ENCODE data around the gene HOXA13.

Gene HOXA13

DNA sequence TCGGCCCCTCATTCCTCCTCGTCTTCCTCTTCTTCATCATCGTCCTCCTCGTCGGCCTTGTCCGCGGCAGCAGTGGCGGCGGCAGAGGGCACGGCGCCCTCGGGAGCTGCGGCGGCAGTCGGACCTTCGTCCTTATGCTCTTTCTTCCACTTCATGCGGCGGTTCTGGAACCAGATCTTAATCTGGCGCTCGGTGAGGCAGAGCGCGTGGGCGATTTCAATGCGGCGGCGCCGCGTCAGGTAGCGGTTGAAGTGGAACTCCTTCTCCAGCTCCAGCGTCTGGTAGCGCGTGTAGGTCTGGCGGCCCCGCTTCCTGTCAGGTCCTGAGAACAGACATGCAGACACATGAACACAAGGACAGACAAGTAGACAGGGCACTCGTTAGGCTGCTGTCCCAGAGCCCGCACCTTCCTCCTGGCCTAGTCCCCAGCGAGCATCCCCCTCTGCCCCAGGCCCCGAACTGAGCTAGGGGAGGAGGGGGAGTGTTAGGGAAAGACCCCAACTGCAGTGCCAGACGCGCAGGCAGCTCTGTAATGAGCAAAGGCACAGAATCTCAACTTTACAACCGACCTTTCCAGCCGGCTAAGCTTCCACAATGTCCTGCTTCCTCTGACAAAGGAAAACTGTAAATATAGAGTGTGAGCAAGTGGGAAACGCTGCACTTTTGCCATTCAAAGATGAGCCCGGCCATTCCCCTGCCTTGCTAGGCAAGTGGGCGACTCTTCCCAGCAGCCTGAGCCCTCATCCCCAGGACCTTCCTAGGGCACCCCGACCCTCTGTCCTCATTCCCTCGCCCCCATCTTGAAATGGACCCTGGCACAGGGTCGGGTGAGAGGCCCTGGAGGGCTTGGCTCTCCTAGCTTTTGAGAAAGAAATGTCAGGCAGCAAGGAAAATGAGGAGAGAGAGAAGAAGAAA is 44.7 kb downstream of the HOXA13 start:
- no peak overlapping the region for H3K27ac ChIP-seq (ENCODE audit: insufficient read depth, low read depth, low read length, poor library complexity, severe bottlenecking)
- H3K36me3 ChIP-seq (ENCODE audit: control insufficient read depth, insufficient read depth, low read length), result no peaks in the 10 kb centered on the region
- WGBS, 2 experiments, result 15 to 16% methylated on average over 48 of the region's 48 CpGs
- peaks cover 5% of the 10 kb centered on the region for H3K4me1 ChIP-seq (ENCODE audit: control insufficient read depth, insufficient read depth, low read length)
- peaks cover 100% of the 10 kb centered on the region for H3K27me3 ChIP-seq (ENCODE audit: control insufficient read depth, insufficient read depth, low read length, poor library complexity, severe bottlenecking)
- no peak overlapping the region for H3K4me3 ChIP-seq (ENCODE audit: insufficient read depth, low read depth, low read length)
- no peaks in the 10 kb centered on the region for H3K9me3 ChIP-seq (ENCODE audit: control insufficient read depth, low read length)

DNA sequence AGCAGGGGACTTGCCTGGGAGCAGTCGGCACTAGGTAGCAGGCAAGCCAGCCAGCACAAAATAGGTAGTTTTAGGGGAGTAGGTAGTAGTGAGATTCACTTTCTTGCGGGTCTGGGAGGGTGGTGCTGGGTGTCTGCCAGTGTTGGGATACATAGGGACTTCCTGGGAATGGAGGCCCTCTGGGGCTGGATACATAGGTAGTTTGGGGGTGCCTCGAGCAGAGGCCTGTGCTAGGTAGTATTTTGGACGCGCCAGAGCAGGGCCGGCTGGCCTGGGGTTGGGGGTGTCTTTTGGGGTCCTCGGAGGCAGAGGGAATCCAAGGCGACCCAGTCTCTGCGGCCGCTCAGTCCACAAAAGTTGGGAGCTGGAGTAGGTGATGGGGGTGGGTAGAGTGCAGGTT is 45.5 kb downstream of the HOXA13 start:
- no peaks in the 10 kb centered on the region for H3K36me3 ChIP-seq (ENCODE audit: control insufficient read depth, insufficient read depth, low read length)
- peaks cover 5% of the 10 kb centered on the region for H3K4me1 ChIP-seq (ENCODE audit: control insufficient read depth, insufficient read depth, low read length)
- H3K27me3 ChIP-seq (ENCODE audit: control insufficient read depth, insufficient read depth, low read length, poor library complexity, severe bottlenecking), result peaks cover 100% of the 10 kb centered on the region
- no peak overlapping the region for H3K27ac ChIP-seq (ENCODE audit: insufficient read depth, low read depth, low read length, poor library complexity, severe bottlenecking)
- no peak overlapping the region for H3K4me3 ChIP-seq (ENCODE audit: insufficient read depth, low read depth, low read length)
- H3K9me3 ChIP-seq (ENCODE audit: control insufficient read depth, low read length), result no peaks in the 10 kb centered on the region
- WGBS, 2 experiments, result 42 to 43% methylated on average over 10 of the region's 10 CpGs

DNA sequence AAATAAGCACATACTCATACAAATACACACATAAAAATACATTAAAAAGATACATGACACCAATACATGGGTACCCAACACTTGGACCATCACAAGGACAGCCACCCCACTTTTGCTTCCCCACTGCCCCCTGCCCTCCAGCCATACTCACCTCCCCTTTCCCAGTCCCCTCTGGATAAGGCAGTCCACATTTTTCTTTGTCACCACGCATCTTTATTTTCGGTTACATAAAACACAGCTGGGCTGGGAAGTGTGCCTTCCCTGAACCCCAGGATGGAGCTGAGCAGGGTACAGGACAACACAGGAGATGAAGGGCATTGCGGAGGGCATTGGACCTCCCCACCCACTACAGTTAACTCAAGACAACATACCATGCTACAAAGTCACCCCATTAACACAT is 46.4 kb downstream of the HOXA13 start:
- peaks cover 100% of the 10 kb centered on the region for H3K27me3 ChIP-seq (ENCODE audit: control insufficient read depth, insufficient read depth, low read length, poor library complexity, severe bottlenecking)
- 38 to 44% methylated on average over 3 of the region's 3 CpGs for WGBS, 2 experiments

DNA sequence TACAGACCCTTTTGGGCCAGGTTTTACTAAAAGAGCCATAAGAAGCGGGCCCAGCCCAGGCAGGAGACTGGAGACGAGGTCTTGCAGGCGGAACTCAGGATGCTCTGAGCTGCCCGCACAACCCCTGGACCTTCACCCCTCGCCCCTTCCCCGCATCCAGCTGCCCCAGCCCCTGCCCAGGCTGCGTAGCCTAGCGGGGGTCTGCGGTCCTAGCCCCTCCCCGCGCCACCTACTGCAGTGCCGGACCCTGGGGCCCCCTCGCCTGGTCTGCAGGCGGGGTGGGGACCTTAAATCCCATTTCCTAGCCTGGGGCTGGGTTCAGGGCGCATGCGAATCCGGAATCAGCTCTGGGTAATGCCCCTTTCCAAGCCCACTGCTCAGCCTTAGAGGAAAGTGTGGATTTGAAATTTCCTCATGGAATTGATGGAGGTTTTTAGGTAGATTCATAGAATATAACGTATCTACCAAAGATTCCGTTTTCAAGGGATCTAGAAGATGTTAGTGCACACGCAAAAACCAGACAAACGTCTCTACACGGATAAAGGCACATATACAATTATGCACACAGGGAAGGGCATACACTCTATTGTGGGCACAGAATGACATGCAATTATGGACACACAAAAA is 47.0 kb downstream of the HOXA13 start:
- Histone ChIP-seq H3K36me3 (ENCODE audit: control insufficient read depth, insufficient read depth, low read length) (no peaks in the 10 kb centered on the region), H3K9me3 (ENCODE audit: control insufficient read depth, low read length) (no peaks in the 10 kb centered on the region), H3K27ac (ENCODE audit: insufficient read depth, low read depth, low read length, poor library complexity, severe bottlenecking) (no peak overlapping the region), H3K4me3 (ENCODE audit: insufficient read depth, low read depth, low read length) (no peak overlapping the region), H3K4me1 (ENCODE audit: control insufficient read depth, insufficient read depth, low read length) (peaks cover 5% of the 10 kb centered on the region), H3K27me3 (ENCODE audit: control insufficient read depth, insufficient read depth, low read length, poor library complexity, severe bottlenecking) (peaks cover 100% of the 10 kb centered on the region)
- 21 to 26% methylated on average over 22 of the region's 22 CpGs for WGBS, 2 experiments

More for the DNA sequence above, 46.4 kb downstream of the HOXA13 start:
- H3K4me3 ChIP-seq (ENCODE audit: insufficient read depth, low read depth, low read length), result no peak overlapping the region
- H3K4me1 ChIP-seq (ENCODE audit: control insufficient read depth, insufficient read depth, low read length), result peaks cover 5% of the 10 kb centered on the region
- no peaks in the 10 kb centered on the region for H3K9me3 ChIP-seq (ENCODE audit: control insufficient read depth, low read length)
- no peaks in the 10 kb centered on the region for H3K36me3 ChIP-seq (ENCODE audit: control insufficient read depth, insufficient read depth, low read length)
- no peak overlapping the region for H3K27ac ChIP-seq (ENCODE audit: insufficient read depth, low read depth, low read length, poor library complexity, severe bottlenecking)

DNA sequence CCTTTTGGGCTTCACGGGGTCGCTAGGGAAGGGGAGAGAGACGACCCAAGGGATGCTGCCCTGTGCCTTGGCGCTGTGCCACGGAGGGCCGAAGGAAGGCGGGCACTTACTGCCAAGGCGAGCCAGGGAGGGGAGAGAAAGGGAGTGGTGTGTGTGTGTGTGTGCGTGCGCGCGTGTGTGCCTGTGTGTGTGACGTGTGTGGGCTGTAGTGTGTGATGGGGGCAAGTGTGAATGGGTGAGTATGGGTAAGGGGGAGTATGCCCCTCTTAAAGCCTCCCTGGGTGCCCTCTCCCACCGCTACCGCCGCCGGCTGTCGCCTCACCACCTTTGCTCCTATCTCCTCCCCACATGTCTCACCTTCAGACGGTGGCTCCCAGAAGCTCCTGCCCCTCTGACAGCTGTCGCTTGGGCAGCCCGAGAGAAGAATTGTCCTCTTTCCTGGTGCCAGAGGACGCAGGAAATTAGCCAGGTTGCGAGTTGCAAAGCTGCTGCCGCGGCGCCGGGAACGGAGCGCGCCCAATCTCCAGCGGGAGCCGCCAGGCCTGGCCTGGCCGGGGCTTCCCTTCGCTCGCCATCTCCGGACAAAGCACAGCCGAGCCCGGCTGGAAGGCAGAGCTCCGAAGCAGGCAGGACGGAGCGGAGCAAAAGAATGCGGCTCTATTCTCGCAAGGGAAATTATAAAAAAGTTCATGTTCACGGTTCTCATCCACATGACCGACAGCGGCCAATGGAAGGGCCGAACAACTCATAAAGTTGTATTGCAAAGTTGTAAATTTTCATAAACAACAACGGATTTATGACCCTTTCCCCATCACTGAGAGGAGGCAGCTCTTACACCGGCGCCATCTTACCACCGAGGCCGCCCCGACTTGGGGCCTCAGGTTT is 47.7 kb downstream of the HOXA13 start, which contains the start of gene HOXA3:
TSS of gene HOXA3 (minus strand) at position 653 of the 885 bp plus-strand sequence. CDS start 41,943 bp downstream, outside the sequence.
- peaks cover 100% of the 10 kb centered on the region for H3K27me3 ChIP-seq (ENCODE audit: control insufficient read depth, insufficient read depth, low read length, poor library complexity, severe bottlenecking)
- no peaks in the 10 kb centered on the region for H3K36me3 ChIP-seq (ENCODE audit: control insufficient read depth, insufficient read depth, low read length)
- H3K27ac ChIP-seq (ENCODE audit: insufficient read depth, low read depth, low read length, poor library complexity, severe bottlenecking), result no peak within 1 kb of the TSS
- H3K9me3 ChIP-seq (ENCODE audit: control insufficient read depth, low read length), result no peaks in the 10 kb centered on the region
- H3K4me1 ChIP-seq (ENCODE audit: control insufficient read depth, insufficient read depth, low read length), result peaks cover 5% of the 10 kb centered on the region
- no peak within 1 kb of the TSS for H3K4me3 ChIP-seq (ENCODE audit: insufficient read depth, low read depth, low read length)
- 9% methylated on average over 53 of the region's 53 CpGs for WGBS, 2 experiments

DNA sequence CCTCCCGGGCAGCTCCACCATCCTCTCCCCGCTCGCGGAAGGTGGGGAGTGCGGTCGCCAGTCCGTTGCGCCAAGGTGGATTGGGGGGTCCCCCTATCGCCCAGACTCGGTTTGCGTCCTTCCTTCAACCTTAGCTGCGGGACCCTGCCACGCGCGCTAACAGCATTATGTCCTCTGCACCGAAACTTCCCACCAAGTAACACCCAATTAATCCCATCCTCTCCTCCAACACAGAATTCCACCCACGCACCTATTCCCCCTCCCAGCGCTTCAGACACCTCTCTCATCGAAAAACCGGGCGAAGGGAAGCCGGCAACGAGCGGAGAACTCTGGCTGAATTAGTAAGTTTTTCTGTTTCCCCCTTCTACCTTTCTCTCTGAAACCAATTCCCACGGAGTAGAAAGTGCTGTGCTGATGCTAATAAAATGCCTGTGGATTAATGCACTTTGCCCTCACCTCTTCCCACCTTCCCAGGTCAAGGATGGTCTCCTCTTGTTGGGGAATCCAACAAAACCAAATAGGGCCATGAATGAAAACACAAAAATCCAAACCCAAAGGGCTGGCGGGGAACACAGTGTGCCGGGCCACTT is 48.5 kb downstream of the HOXA13 start:
- Histone ChIP-seq H3K9me3 (ENCODE audit: control insufficient read depth, low read length) (no peaks in the 10 kb centered on the region), H3K27me3 (ENCODE audit: control insufficient read depth, insufficient read depth, low read length, poor library complexity, severe bottlenecking) (peaks cover 100% of the 10 kb centered on the region), H3K4me3 (ENCODE audit: insufficient read depth, low read depth, low read length) (no peak overlapping the region), H3K27ac (ENCODE audit: insufficient read depth, low read depth, low read length, poor library complexity, severe bottlenecking) (no peak overlapping the region), H3K36me3 (ENCODE audit: control insufficient read depth, insufficient read depth, low read length) (no peaks in the 10 kb centered on the region), H3K4me1 (ENCODE audit: control insufficient read depth, insufficient read depth, low read length) (peaks cover 5% of the 10 kb centered on the region)
- 6 to 8% methylated on average over 26 to 27 of the region's 27 CpGs for whole genome bisulfite sequencing, 2 experiments

DNA sequence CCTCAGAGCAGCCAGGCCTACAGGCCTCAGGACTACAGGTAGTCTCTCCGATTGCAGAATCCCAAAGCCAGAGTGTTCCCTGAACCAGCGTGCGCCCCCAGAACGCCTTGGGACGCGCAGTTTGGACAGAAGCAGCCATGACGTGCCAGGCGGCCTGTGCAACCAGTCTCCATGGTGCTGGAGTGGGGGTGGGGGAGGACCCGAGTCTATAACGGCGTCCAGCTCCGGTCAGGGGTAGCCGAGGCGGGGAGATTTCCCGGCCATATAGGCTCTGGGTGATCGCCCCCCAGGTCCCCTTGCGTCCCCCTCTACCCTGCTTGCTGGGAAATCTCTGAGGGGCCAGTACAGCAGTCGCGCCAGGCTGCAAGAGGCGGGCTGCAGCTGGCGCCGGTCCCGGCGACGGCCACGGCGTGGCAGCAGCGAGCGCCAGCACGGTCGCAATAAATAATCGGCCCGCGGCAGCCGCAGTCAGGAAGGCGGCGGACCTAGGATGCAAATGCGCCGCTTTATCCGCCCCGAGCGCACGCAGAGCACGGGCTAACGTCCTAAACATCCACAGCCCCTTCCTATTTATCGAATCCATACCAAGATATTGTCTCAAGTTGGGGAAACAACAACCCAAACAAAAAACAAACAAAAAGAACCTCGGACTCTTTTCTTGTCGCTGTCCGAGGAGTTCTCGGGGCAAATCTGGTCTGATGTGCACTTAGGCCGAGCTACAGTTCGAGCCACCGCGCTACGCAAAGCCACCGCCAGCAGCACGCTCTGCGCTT is 49.1 kb downstream of the HOXA13 start:
- Histone ChIP-seq H3K9me3 (ENCODE audit: control insufficient read depth, low read length) (no peaks in the 10 kb centered on the region), H3K27ac (ENCODE audit: insufficient read depth, low read depth, low read length, poor library complexity, severe bottlenecking) (no peak overlapping the region), H3K4me3 (ENCODE audit: insufficient read depth, low read depth, low read length) (no peak overlapping the region), H3K4me1 (ENCODE audit: control insufficient read depth, insufficient read depth, low read length) (peaks cover 5% of the 10 kb centered on the region), H3K27me3 (ENCODE audit: control insufficient read depth, insufficient read depth, low read length, poor library complexity, severe bottlenecking) (peaks cover 100% of the 10 kb centered on the region), H3K36me3 (ENCODE audit: control insufficient read depth, insufficient read depth, low read length) (no peaks in the 10 kb centered on the region)
- WGBS, 2 experiments, result 2 to 3% methylated on average over 58 of the region's 58 CpGs

DNA sequence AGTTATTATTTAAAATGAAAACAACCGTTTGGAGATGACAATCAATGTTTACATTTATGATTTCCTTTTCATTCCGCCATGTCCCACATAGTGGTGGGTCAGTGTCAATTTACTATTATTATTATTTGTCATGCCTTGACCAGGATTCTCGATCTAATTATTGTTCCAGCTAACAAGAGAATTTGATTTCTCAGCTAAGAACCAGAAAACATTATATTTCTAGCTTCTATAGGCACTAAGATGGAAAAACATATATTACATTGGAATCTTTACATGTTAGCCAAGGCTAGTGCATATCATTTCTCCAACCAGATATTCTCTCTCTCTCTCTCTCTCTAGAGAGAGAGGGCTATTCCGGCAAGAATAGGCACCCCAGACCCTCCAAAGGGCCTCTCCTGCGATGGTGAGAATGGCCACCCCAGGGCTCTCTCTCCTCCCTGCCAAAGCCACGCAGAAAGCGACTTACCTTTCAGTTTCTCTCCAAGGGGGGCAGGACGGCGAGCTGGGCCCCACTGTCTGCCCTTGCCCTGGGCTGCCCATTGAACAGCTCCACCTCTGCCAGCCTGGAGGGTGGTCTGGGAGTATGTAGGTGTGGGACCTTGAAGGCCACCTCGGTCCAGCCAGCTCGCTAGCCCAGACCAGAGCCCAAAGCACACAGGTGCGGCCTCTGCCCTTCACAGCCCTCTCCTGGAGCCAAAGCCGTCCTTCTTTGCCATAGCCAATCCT is 49.9 kb downstream of the HOXA13 start:
- Histone ChIP-seq H3K27ac (ENCODE audit: insufficient read depth, low read depth, low read length, poor library complexity, severe bottlenecking) (no peak overlapping the region), H3K4me3 (ENCODE audit: insufficient read depth, low read depth, low read length) (no peak overlapping the region)
- WGBS, 2 experiments, result 48 to 51% methylated on average over 13 of the region's 13 CpGs

More for the DNA sequence above, 49.9 kb downstream of the HOXA13 start:
- Histone ChIP-seq H3K27me3 (ENCODE audit: control insufficient read depth, insufficient read depth, low read length, poor library complexity, severe bottlenecking) (peaks cover 100% of the 10 kb centered on the region), H3K4me1 (ENCODE audit: control insufficient read depth, insufficient read depth, low read length) (peaks cover 5% of the 10 kb centered on the region), H3K9me3 (ENCODE audit: control insufficient read depth, low read length) (no peaks in the 10 kb centered on the region), H3K36me3 (ENCODE audit: control insufficient read depth, insufficient read depth, low read length) (no peaks in the 10 kb centered on the region)

Data from ectodermal cell (in vitro differentiated cells).